HEK293T (cell line): ENCODE data around the gene DTYMK.

Experiments used
- ARNT ChIP-seq: fragments of 450-650 bp; IDR thresholded peaks from 2 replicates; pipeline ENCODE4 v1.6.1; 2017; ENCODE audit warnings: mild to moderate bottlenecking
- CTBP1 ChIP-seq: fragments of 450-650 bp; IDR thresholded peaks from 2 replicates; pipeline ENCODE4 v1.6.1; 2016; ENCODE audit warnings: borderline replicate concordance
- ELF4 ChIP-seq: fragments of 450-650 bp; IDR thresholded peaks from 2 replicates; pipeline ENCODE4 v1.6.1; 2017; ENCODE audit warnings: antibody characterized with exemption
- FOXM1 ChIP-seq: fragments of 450-650 bp; IDR thresholded peaks from 2 replicates; pipeline ENCODE4 v1.6.1; 2017; ENCODE audit warnings: mild to moderate bottlenecking, borderline replicate concordance
- L3MBTL2 ChIP-seq: fragments of 450-650 bp; conservative IDR thresholded peaks from 2 replicates; pipeline ENCODE4 v1.6.1; 2016; ENCODE audit warnings: mild to moderate bottlenecking
- PKNOX1 ChIP-seq: fragments of 450-650 bp; IDR thresholded peaks from 2 replicates; pipeline ENCODE4 v1.6.1; 2016
- SUZ12 ChIP-seq: fragments of 450-650 bp; IDR thresholded peaks from 2 replicates; pipeline ENCODE4 v1.6.1; 2016; ENCODE audit warnings: mild to moderate bottlenecking
- ZNF384 ChIP-seq: fragments of 450-650 bp; IDR thresholded peaks from 2 replicates; pipeline ENCODE4 v1.6.1; 2016

GRCh38 chr2:241641631-241642030 lies 45.0 kb downstream of the DTYMK start:
- no peak for TF ChIP-seq ELF4
- TF ChIP-seq CTBP1, result no peak
- no peak for TF ChIP-seq L3MBTL2
- TF ChIP-seq PKNOX1, result no peak
- no peak for TF ChIP-seq FOXM1
- no peak for TF ChIP-seq ARNT
- no peak for TF ChIP-seq ZNF384
- TF ChIP-seq SUZ12, result no peak
